ENCODE measurements around the gene TRMT10B. TPM values are rescaled to one million over a fixed set of nuclear protein-coding genes. Genes with fewer than 3 reads are reported as not detected.

The TRMT10B gene
- total RNA-seq, 1 experiment from 2014 or later: 5.7 TPM

DNA sequence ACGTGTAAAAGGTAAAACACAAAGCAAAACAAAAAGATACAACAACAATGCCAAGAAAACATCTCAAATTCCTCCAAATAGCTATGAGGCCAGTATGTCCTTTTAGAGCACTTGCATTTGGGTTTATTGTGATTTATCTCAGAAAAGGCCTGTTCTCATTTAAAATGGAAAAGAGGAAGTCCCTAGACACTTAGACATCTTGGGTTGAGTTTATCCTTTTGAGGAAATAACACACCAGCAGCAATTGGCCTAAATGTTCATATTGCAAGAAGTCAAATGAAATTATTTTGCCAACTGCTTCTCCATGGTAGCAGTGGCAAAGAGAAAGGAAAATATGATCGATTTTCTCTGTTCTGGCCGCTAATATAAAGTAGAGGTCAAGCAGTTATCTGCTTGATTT is 43.6 kb upstream of the TRMT10B start:
- Histone ChIP-seq H2AFZ (ENCODE audit: low read length) (no peak overlapping the region), H3K79me1 (ENCODE audit: insufficient read depth, low read depth, low read length, poor library complexity, severe bottlenecking) (no peaks in the 10 kb centered on the region), H3K4me1 (ENCODE audit: insufficient read depth, low read length) (no peaks in the 10 kb centered on the region), H3K79me2 (ENCODE audit: insufficient read depth, low read length) (no peaks in the 10 kb centered on the region), H3K18ac (ENCODE audit: insufficient read length, low read depth, low read length) (no peak overlapping the region), H2BK120ac (ENCODE audit: low read depth, low read length, poor library complexity, severe bottlenecking) (no peak overlapping the region), H2BK20ac (ENCODE audit: low read depth, low read length, poor library complexity, severe bottlenecking) (no peak overlapping the region), H3T11ph (ENCODE audit: low read length) (no peak overlapping the region), H3K9ac (ENCODE audit: extremely low read depth, insufficient read length, low read length) (no peak overlapping the region), H4K91ac (ENCODE audit: insufficient read length, low read depth, low read length) (no peak overlapping the region), H4K5ac (ENCODE audit: insufficient read length, low read depth, low read length) (no peak overlapping the region), H4K8ac (replicated peaks; ENCODE audit: insufficient read length, low read depth, low read length) (no peak overlapping the region), H3K14ac (ENCODE audit: insufficient read depth, low read length) (no peak overlapping the region), H3K27me3 (ENCODE audit: insufficient read depth, low read length) (no peaks in the 10 kb centered on the region), H3K4ac (ENCODE audit: low read depth, low read length) (no peak overlapping the region), H3K23ac (ENCODE audit: insufficient read length, low read depth, low read length) (no peak overlapping the region), H3K27ac (ENCODE audit: insufficient read length, low read depth, low read length) (no peak overlapping the region), H2BK15ac (ENCODE audit: low read depth, low read length) (no peak overlapping the region), H3K9me3 (ENCODE audit: control insufficient read depth, low read depth, low read length) (no peaks in the 10 kb centered on the region), H3K4me2 (ENCODE audit: insufficient read depth, insufficient read length, low read length) (no peak overlapping the region), H2BK12ac (ENCODE audit: insufficient read length, low read depth, low read length) (no peak overlapping the region), H3K56ac (ENCODE audit: insufficient read length, low read depth, low read length) (no peak overlapping the region), H4K20me1 (ENCODE audit: control insufficient read depth, insufficient read depth, insufficient read length) (no peaks in the 10 kb centered on the region), H2AK5ac (ENCODE audit: insufficient read length, low read length) (no peak overlapping the region), H2BK5ac (ENCODE audit: insufficient read length, low read length) (no peak overlapping the region), H3K23me2 (ENCODE audit: insufficient read length, low read depth, low read length, poor library complexity, severe bottlenecking) (no peaks in the 10 kb centered on the region)
- Mint-ChIP-seq H3K4me1 (no peaks in the 10 kb centered on the region), H3K27ac (no peak overlapping the region), H3K36me3 (ENCODE audit: insufficient read depth in 1 of 3, low read depth in 3 of 3) (no peaks in the 10 kb centered on the region), H3K9me3 (no peaks in the 10 kb centered on the region), H3K27me3 (ENCODE audit: low read depth) (peaks cover 27% of the 10 kb centered on the region), H3K4me3 (no peak overlapping the region)
- no CpG with 5 or more reads among the region's 3 CpGs for WGBS (ENCODE audit: extremely low coverage, insufficient read length, low lambda C conversion rate)
- no peak for DNase-seq
- TF ChIP-seq, protein P1, sequence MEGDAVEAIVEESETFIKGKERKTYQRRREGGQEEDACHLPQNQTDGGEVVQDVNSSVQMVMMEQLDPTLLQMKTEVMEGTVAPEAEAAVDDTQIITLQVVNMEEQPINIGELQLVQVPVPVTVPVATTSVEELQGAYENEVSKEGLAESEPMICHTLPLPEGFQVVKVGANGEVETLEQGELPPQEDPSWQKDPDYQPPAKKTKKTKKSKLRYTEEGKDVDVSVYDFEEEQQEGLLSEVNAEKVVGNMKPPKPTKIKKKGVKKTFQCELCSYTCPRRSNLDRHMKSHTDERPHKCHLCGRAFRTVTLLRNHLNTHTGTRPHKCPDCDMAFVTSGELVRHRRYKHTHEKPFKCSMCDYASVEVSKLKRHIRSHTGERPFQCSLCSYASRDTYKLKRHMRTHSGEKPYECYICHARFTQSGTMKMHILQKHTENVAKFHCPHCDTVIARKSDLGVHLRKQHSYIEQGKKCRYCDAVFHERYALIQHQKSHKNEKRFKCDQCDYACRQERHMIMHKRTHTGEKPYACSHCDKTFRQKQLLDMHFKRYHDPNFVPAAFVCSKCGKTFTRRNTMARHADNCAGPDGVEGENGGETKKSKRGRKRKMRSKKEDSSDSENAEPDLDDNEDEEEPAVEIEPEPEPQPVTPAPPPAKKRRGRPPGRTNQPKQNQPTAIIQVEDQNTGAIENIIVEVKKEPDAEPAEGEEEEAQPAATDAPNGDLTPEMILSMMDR (conservative IDR thresholded peaks at IDR 0.05): no peak
